Neuronal stem cell (in vitro differentiated cells): Measurements from ENCODE around the gene NGFR. TPM values are rescaled to one million over a fixed set of nuclear protein-coding genes. Genes with fewer than 3 reads are reported as not detected.

Experiments used
- small RNA-seq: library from polyadenylated mRNA; stranded (forward); fragments of <200 nt; extraction: miRNeasy Mini kit (QIAGEN cat#:217004); gene quantifications from one replicate; pipeline ENCODE3, GENCODE V24; 2013; ENCODE audit not compliant: insufficient read depth

Gene NGFR

Small RNAs within 50 kb of the gene (small RNA-seq; reads per million reads assigned to genes)
- gene MIR6165, result not detected
